Measurements from ENCODE around the gene TRIM74.
"Not testable (repeated sequence)": the region's sequence is repeated elsewhere in the genome, so short reads cannot be mapped to it uniquely, and the experiment has no call there.

GRCh38 chr7:72968980-72969516 is at the start of gene TRIM74:
- not testable (repeated sequence) for TF ChIP-seq CTCF (IDR thresholded peaks at IDR 0.05 in 2 of 3, conservative IDR thresholded peaks at IDR 0.05 in 1 of 3; ENCODE audit: borderline replicate concordance in 1 of 3, insufficient read depth in 1 of 3, low read depth in 2 of 3, low read length in 2 of 3); YY1 (IDR thresholded peaks at IDR 0.05; ENCODE audit: extremely low read depth, insufficient replicate concordance, low read depth, low read length); RAD21 (IDR thresholded peaks at IDR 0.05; ENCODE audit: low read depth); EZH2phosphoT487 (IDR thresholded peaks at IDR 0.05; ENCODE audit: borderline replicate concordance); ELF1 (IDR thresholded peaks at IDR 0.05; ENCODE audit: borderline replicate concordance, low read depth); ZFX (IDR thresholded peaks at IDR 0.05); EZH2 (IDR thresholded peaks at IDR 0.05); POLR2A (IDR thresholded peaks at IDR 0.05; ENCODE audit: borderline replicate concordance, extremely low read depth, insufficient read depth, insufficient read length); POLR2AphosphoS5 (IDR thresholded peaks at IDR 0.05; ENCODE audit: low read depth, low read length)
- TF ChIP-seq, protein P1, sequence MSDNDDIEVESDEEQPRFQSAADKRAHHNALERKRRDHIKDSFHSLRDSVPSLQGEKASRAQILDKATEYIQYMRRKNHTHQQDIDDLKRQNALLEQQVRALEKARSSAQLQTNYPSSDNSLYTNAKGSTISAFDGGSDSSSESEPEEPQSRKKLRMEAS (IDR thresholded peaks at IDR 0.05): not testable (repeated sequence)
